ENCODE data around the gene CTNNAL1. TPM values are rescaled to one million over a fixed set of nuclear protein-coding genes. Genes with fewer than 3 reads are reported as not detected.

Gene CTNNAL1
- total and polyA plus RNA-seq, 2 of the 8 experiments (the other 6 are each of a cell fraction or from before 2014, with no cell fraction given): 23.2 to 66.1 TPM

- no peak for TF ChIP-seq SIRT6 (IDR thresholded peaks at IDR 0.05; ENCODE audit: low read length)
- TF ChIP-seq SIN3A (conservative IDR thresholded peaks at IDR 0.05 in 1 of 2, IDR thresholded peaks at IDR 0.05 in 1 of 2; ENCODE audit: low read depth in 1 of 2, low read length in 2 of 2): peak; percentile 67 to 96; a peak in 3 of 4 replicates
- TF ChIP-seq KDM1A (IDR thresholded peaks at IDR 0.05; ENCODE audit: borderline replicate concordance, low read length): no peak
- TF ChIP-seq POLR2AphosphoS5 (IDR thresholded peaks at IDR 0.05; ENCODE audit: low read depth, low read length): no peak
- no peak for TF ChIP-seq CHD2 (IDR thresholded peaks at IDR 0.05; ENCODE audit: low read length)
- no peak for TF ChIP-seq FOSL1 (IDR thresholded peaks at IDR 0.05; ENCODE audit: insufficient read depth, low read depth, low read length)
- no peak for TF ChIP-seq RFX5 (IDR thresholded peaks at IDR 0.05; ENCODE audit: borderline replicate concordance, low read depth, low read length)
- 0 out of 2 replicates have a peak, but pooled peaks have one; percentile 6 for TF ChIP-seq ATF3 (IDR thresholded peaks at IDR 0.05; ENCODE audit: insufficient read depth, low read depth, low read length)
- no peak for TF ChIP-seq CEBPB (IDR thresholded peaks at IDR 0.05; ENCODE audit: low read depth, low read length)
- TF ChIP-seq SUZ12 (IDR thresholded peaks at IDR 0.05; ENCODE audit: low read length): no peak
- TF ChIP-seq RXRA (IDR thresholded peaks at IDR 0.05; ENCODE audit: insufficient read depth, low read depth, low read length): no peak
- TF ChIP-seq RNF2 (IDR thresholded peaks at IDR 0.05; ENCODE audit: borderline replicate concordance, low read depth, low read length, missing control alignments, poor library complexity, severe bottlenecking): no peak
- no peak for TF ChIP-seq TEAD4 (IDR thresholded peaks at IDR 0.05; ENCODE audit: low read depth, low read length)
- no peak for TF ChIP-seq CTCF (IDR thresholded peaks at IDR 0.05; ENCODE audit: control extremely low read depth in 1 of 3, insufficient read depth in 1 of 3, low read depth in 1 of 3, low read length in 3 of 3)
- no peak for TF ChIP-seq RAD21 (IDR thresholded peaks at IDR 0.05 in 1 of 2, conservative IDR thresholded peaks at IDR 0.05 in 1 of 2; ENCODE audit: low read depth in 2 of 2, low read length in 2 of 2)
- TF ChIP-seq EGR1 (IDR thresholded peaks at IDR 0.05; ENCODE audit: borderline replicate concordance, low read depth, low read length): peak; percentile 74; the same call in 1 of the 2 replicates
- no peak for TF ChIP-seq GTF2F1 (IDR thresholded peaks at IDR 0.05; ENCODE audit: borderline replicate concordance, low read depth, low read length)
- TF ChIP-seq CBX8 (IDR thresholded peaks at IDR 0.05; ENCODE audit: borderline replicate concordance, low read depth, low read length): no peak
- TF ChIP-seq RBBP5 (IDR thresholded peaks at IDR 0.05; ENCODE audit: borderline replicate concordance, low read depth, low read length): no peak
- no peak for TF ChIP-seq CTBP2 (IDR thresholded peaks at IDR 0.05; ENCODE audit: borderline replicate concordance, insufficient read depth, insufficient read length, low read length)
- TF ChIP-seq TAF7 (optimal IDR thresholded peaks at IDR 0.05; ENCODE audit: borderline replicate concordance, low read depth, low read length): no peak
Measured at GRCh38 chr9:108934323-108934893, 78.9 kb downstream of the CTNNAL1 start, which contains the start of gene ABITRAM (continued).
